Heart left ventricle (tissue), 16 donors: ENCODE measurements around the gene HJURP. TPM values are rescaled to one million over a fixed set of nuclear protein-coding genes. Genes with fewer than 3 reads are reported as not detected.

Experiments
- ATAC-seq, 4 donors: fragments of 200-7000 bp; cut with Tn5 transposase; one replicate each; pipeline ENCODE4 v1.9.1; 2020 to 2022; ENCODE audit warnings: moderate library complexity in 4 of 4, mild to moderate bottlenecking in 3 of 4, moderate number of reproducible peaks in 1 of 4
- DNase-seq, 5 donors: peaks; one replicate each; pipeline ENCODE4 v3.0.0-alpha.2; 2020
- H3K27ac ChIP-seq, 12 donors: fragments of 200-600 bp; sonication (generic) in 4 of 12; one replicate each; pipeline versions ENCODE4 v1.5.0 to v1.8.0; 2016 to 2022; ENCODE audit warnings: mild to moderate bottlenecking in 2 of 12
- H3K27me3 ChIP-seq, 9 donors: fragments of 200-600 bp; sonication (generic) in 2 of 9; one replicate each; pipeline versions ENCODE4 v1.5.1 to v1.8.0; 2016 to 2022; ENCODE audit warnings: mild to moderate bottlenecking in 3 of 9
- H3K36me3 ChIP-seq, 9 donors: fragments of 200-600 bp; sonication (generic) in 2 of 9; one replicate each; pipeline versions ENCODE4 v1.5.0 to v1.8.0; 2018 to 2022; ENCODE audit warnings: mild to moderate bottlenecking in 2 of 9
- H3K4me1 ChIP-seq, 12 donors: fragments of 200-600 bp; sonication (generic) in 4 of 12; one replicate each; pipeline versions ENCODE4 v1.5.0 to v1.8.0; 2016 to 2022; ENCODE audit warnings: mild to moderate bottlenecking in 3 of 12
- H3K4me3 ChIP-seq, 12 donors: fragments of 200-600 bp; sonication (generic) in 4 of 12; one replicate each; pipeline versions ENCODE4 v1.5.0 to v1.8.0; 2017 to 2022; ENCODE audit warnings: mild to moderate bottlenecking in 9 of 12, moderate library complexity in 4 of 12
- H3K9me3 ChIP-seq, 12 donors: fragments of 200-600 bp; sonication (generic) in 4 of 12; one replicate each; pipeline versions ENCODE4 v1.5.0 to v1.8.0; 2016 to 2022; ENCODE audit warnings: mild to moderate bottlenecking in 1 of 12
- CTCF ChIP-seq, 12 donors: fragments of 200-600 bp; sonication (generic) in 4 of 12; IDR thresholded peaks; one replicate each; pipeline versions ENCODE4 v1.5.0 to v1.8.0; 2018 to 2022; ENCODE audit warnings: antibody characterized with exemption in 12 of 12, mild to moderate bottlenecking in 5 of 12
- POLR2A ChIP-seq, 2 donors: fragments of 450-650 bp; IDR thresholded peaks; one replicate each; pipeline ENCODE4 v1.6.1; 2017; ENCODE audit warnings: antibody characterized with exemption in 2 of 2, mild to moderate bottlenecking in 2 of 2, moderate library complexity in 2 of 2
- WGBS, 4 donors: extraction: QIAGEN DNeasy Blood & Tissue Kit in 2 of 4; methylation state at CpG; one replicate each; pipeline versions ENCODE4 v1.1.5 to v1.1.7; 2013 to 2018; 5-methylcytosine and 5-hydroxymethylcytosine counted together
- intact Hi-C, 10 donors: fragments of 100-400 bp; cut with DNase I; formaldehyde crosslinking; loops; one replicate each; pipeline versions ENCODE4 v1.11.1 to v1.14.2; 2022
- polyA plus RNA-seq, 2 donors: library from polyadenylated mRNA; stranded (reverse); fragments of 200-250 nt; gene quantifications; one replicate each; pipeline ENCODE4 v1.2.3, GENCODE V29; 2013
- total RNA-seq, 9 donors: library from RNA; depleted of rRNA in 2 of 9; stranded (reverse); fragments of >200 nt in 2 of 9; fragmentation: NEBNext Ultra II Directional in 3 of 9; extraction: Animal tissue kit (Norgen Biotek cat#: 25700) in 3 of 9; gene quantifications; one replicate each; pipeline versions ENCODE4 v1.1.0 to v1.2.4, GENCODE V29; 2016 to 2023
- donor health status: ischemic (EF 13 %, LVEDD 7.1; RV severe dilation, severe dysfunction).
- donor health status: healthy with polysubstance abuse.
- donor health status: DM: no; HTN: yes; CAD: no.
- donor health status: DM: no; HTN: no; CAD: no.
- donor health status: ischemic (EF 25% LVEDD 6.9; RV normal size, moderate dysfunction).
- donor health status: ischemic (EF 25% LVEDD 5.7; RV mildly dilated, moderate dysfunction).
- donor health status: healthy.
- donor health status: DM: yes; HTN: yes; CAD: no.
- donor health status: ischemic (EF 35%, LVEDD 5.7; RV mildly dilated, moderate dysfunction).
- donor health status: nonischemic (EF 11% LVEDD 7.7; RV severe dilation, severe dysfunction).
- donor health status: DM: yes; HTN: yes; CAD: no.
- donor health status: PGD.
- donor health status: ischemic (EF 29% LVEDD 5.4; RV normal size, mild dysfunction).
- donor health status: nonischemic (EF 23%, LVEDD 6.1; RV moderate dilation, normal function).

The HJURP gene
- total and polyA plus RNA-seq, 11 donors: 0.08 to 8.4 (median 0.41) TPM; not detected in 3

DNA sequence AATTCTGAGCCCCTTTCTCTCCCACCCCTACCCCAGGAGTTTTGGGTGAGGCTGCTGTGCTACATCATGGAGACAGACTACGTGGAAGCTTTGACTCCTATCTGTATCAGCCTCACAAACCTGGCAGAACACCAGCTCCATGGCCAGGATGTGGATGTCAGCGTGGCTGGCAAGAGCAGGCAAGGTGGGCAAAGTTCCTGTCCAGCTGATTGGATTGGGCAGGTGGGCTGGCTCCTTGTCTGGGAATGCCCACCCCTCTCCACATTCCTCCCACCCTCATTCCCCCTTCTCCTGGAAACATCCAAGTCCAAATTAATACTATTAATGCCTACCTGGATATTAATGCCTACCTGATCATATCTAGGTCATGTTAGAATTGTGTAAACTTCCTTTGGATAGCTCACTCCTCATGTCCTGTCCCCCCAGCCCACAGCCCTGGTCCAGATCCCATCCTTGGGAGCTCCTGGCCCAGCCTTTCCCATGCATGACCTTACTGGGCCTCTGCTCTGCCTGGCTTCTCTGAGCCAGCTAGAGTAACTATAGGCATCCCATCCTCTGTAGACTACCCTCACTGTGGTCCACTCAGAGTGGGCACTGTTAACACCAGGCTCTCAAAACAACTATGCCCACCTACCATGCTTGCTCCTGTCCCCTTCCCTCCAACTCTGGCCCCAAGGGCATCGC, 52.1 kb downstream of the HJURP start:
- Histone ChIP-seq H3K4me1 (no peaks in the 10 kb centered on the region), H3K27ac (no peak overlapping the region), H3K27me3 (no peaks in the 10 kb centered on the region), H3K9me3 (no peaks in the 10 kb centered on the region), H3K36me3 (no peaks in the 10 kb centered on the region), H3K4me3 (no peak overlapping the region)
- intact Hi-C loops: no loop called here
- ATAC-seq: no peak
- TF ChIP-seq CTCF (IDR thresholded peaks at IDR 0.05): no peak
- TF ChIP-seq POLR2A (IDR thresholded peaks at IDR 0.05): no peak
- no peak for DNase-seq
- WGBS, 4 donors: 57 to 92% (median 58%) methylated on average over 2 to 3 of the region's 3 CpGs

DNA sequence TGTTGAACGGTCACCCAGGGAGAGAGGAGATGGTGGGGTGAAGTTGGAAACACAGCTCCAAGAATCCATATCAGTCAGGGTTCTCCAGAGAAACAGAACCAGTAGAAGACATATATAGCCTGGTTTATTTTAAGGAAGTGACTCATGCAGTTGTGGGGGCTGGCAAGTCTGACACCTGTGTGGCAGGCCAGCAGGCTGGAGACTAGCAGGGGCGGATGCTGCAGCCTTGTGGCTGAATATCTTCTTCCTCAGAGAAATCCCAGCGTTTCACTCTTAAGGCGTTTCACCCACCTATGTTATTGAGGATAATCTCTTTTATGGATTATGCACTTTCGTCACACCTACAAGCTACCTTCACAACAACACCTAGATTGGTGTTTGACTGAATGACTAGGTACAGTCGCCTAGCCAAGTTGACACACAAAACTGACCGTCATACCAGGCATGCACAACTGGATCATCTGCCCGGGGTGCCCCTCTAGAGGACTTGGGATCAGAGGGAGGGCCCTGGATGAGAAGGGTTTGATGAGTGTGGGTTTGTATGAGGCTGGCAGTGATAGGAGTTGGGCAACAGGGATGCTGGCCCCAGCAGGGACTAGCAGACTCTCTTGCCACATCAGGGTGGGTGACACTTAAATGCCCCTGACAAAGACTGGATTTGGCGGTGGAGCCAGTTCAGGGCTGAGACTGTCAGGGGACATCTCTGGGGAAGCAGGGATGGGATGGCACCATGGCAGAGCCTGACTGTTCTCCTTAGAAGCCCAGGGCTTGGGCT, 52.8 kb downstream of the HJURP start:
- no peaks in the 10 kb centered on the region for H3K36me3 ChIP-seq
- WGBS, 4 donors: 71 to 87% (median 73%) methylated on average over 8 to 9 of the region's 9 CpGs
- no peaks in the 10 kb centered on the region for H3K4me1 ChIP-seq
- no peak for ATAC-seq
- H3K4me3 ChIP-seq: no peak overlapping the region
- intact Hi-C loops: no loop called here
- TF ChIP-seq CTCF (IDR thresholded peaks at IDR 0.05) (no peak), POLR2A (IDR thresholded peaks at IDR 0.05) (no peak)
- H3K27ac ChIP-seq: no peak overlapping the region
- no peaks in the 10 kb centered on the region for H3K27me3 ChIP-seq
- no peaks in the 10 kb centered on the region for H3K9me3 ChIP-seq
- DNase-seq: no peak

DNA sequence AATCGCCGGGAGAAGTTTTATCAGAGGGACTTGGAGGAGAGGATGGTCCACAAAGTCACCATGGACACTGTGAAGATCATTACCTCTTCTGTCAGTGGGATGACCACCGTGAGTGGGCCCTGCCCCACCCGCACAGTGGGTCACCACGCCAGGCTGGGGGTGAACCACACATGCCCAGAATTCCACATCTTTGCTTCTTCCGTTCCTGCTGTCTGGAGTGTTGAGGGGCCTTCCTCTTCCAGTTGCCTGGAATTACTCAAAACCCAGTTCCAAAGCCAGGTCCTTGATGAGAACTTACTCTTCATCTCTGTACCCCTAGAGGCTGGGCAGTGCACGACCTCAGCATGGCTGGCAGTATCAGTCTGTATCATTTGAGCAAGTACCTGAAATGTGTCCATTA, 54.1 kb downstream of the HJURP start:
- ATAC-seq: no peak
- intact Hi-C loops: no loop called here

More for the DNA sequence above, 54.1 kb downstream of the HJURP start:
- Histone ChIP-seq H3K4me1 (no peaks in the 10 kb centered on the region), H3K4me3 (no peak overlapping the region), H3K27me3 (no peaks in the 10 kb centered on the region), H3K9me3 (no peaks in the 10 kb centered on the region), H3K27ac (no peak overlapping the region), H3K36me3 (no peaks in the 10 kb centered on the region)
- 74 to 88% (median 80%) methylated on average over 7 of the region's 7 CpGs for WGBS, 4 donors
- no peak for TF ChIP-seq CTCF (IDR thresholded peaks at IDR 0.05)
- no peak for TF ChIP-seq POLR2A (IDR thresholded peaks at IDR 0.05)
- DNase-seq: no peak
